ENCODE measurements around the gene LOXL4.

LOXL4 gene

DNA sequence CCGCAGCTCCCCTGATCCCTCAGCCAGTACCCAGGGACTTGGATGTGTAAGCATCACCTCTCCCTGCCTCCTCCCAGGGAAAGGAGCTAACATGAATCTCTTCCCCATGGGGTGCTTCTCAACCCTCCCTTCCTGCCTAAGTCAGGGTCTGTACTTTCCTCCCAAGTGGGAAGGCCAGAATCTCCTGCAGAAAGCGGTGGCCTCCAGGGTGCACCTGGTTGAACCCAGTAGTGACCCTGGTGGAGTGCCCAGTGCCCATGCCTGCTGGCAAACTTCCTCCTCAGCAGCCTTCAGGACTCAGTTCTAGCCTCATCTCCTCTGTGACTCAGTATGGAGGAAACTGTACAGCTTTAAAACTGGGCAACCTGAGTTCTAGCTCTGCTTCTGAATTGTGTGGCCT, 2.8 kb upstream of the LOXL4 start:
- no peak for DNase-seq (ENCODE audit: low read depth)
- TF ChIP-seq, protein P1, sequence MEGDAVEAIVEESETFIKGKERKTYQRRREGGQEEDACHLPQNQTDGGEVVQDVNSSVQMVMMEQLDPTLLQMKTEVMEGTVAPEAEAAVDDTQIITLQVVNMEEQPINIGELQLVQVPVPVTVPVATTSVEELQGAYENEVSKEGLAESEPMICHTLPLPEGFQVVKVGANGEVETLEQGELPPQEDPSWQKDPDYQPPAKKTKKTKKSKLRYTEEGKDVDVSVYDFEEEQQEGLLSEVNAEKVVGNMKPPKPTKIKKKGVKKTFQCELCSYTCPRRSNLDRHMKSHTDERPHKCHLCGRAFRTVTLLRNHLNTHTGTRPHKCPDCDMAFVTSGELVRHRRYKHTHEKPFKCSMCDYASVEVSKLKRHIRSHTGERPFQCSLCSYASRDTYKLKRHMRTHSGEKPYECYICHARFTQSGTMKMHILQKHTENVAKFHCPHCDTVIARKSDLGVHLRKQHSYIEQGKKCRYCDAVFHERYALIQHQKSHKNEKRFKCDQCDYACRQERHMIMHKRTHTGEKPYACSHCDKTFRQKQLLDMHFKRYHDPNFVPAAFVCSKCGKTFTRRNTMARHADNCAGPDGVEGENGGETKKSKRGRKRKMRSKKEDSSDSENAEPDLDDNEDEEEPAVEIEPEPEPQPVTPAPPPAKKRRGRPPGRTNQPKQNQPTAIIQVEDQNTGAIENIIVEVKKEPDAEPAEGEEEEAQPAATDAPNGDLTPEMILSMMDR (conservative IDR thresholded peaks at IDR 0.05; ENCODE audit: low read depth, low read length) = no peak
- H3K4me3 ChIP-seq (ENCODE audit: low read depth, low read length) = no peak overlapping the region

DNA sequence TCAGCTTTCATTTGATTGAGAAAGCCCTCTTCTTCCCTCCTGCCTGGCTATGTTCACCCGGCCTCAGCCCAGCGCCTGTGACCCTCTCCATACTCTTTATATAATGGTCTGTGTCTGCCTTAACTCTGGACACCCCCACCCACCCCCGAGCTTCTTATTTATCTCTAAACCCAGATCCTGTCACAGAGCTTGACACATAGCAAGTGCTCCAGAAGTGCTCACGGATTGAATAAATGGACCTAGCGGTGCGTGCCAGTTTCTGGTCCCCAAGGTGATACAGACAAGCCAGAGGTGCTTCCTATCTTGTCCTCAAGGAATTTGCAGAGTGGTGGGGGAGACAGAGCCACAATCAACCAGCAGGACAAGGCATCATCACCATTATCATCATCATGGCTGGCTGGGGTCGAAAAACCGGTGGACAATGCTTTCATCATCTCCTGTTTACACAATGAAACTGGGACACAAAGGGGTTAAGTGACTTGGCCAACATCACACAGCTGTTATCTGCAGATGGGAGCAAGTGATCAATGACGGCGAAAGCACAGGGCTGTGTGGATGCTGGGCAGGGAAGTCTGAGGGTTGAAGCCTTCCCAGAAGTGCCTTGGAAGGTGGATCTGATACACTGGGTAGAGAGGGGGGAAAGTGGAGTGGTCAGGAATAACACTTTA, 2.2 kb upstream of the LOXL4 start:
- no peak for DNase-seq (ENCODE audit: low read depth)
- no peak overlapping the region for H3K4me3 ChIP-seq (ENCODE audit: low read depth, low read length)
- TF ChIP-seq, protein P1 (conservative IDR thresholded peaks at IDR 0.05; ENCODE audit: low read depth, low read length) = no peak

DNA sequence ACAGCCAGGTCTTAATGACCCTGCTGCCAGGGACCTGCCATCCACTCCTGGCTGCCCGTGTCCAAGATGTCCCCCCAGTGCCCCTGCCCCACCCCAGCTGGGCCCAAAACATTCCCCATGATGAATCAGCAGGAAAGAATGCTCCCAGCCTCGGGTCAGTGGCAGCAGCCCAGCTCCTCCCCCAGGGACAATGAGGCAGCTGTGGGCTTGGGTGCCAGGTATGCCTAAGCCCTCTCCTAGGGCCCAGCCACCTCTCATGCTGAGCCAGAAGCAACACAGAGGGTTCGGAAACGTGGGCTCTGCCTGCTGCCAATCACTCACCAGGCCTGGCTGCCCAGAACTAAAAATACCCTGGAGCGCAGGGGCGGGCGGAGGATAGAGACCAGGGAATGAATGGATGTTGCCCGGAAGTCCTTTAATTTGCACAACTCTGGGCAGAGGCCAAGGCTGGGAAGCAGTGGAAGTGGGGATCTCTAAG, 1.5 kb upstream of the LOXL4 start:
- no peak overlapping the region for H3K4me3 ChIP-seq (ENCODE audit: low read depth, low read length)
- TF ChIP-seq, protein P1 (conservative IDR thresholded peaks at IDR 0.05; ENCODE audit: low read depth, low read length) = no peak
- DNase-seq (ENCODE audit: low read depth) = peak; percentile 68

DNA sequence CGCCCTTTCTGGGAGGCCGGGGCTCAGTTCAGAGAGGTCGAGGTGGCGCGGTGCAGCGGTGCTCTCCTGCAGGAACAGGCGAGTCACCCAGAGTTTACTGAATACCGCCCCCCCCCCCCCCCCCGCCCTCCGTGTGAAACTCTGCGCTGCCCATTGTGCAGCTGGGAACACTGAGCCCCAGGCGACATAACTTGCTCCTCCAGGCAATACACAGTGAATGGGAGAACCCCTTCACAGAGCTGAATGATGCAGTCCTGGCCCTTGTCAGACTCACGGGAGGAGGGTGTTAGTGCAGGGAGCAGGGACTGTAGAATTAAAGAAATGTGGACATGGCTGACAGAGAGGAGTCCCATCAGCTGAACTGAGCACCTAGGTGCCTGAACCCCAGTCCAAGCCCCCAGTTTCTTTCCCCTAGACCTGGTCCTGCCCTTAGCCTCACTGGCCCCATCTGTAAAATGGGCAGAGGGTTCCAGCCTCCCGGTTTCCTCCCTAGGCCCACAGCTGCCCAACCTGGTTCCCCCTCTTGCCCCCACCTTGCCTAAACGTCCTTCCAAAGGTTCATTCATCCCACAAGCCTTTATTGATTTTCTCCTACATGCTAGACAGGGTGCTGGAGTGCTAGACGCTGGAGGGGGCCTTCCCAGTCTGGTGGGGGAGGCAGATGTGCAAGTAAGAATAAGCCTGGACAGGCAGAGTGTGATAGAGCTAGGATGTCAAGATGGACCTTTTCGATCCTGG, 869 bp upstream of the LOXL4 start:
- H3K4me3 ChIP-seq (ENCODE audit: low read depth, low read length) = peak overlapping the region; percentile 57
- TF ChIP-seq, protein P1 (conservative IDR thresholded peaks at IDR 0.05; ENCODE audit: low read depth, low read length) = no peak
- peak; percentile 19 for DNase-seq (ENCODE audit: low read depth)

DNA sequence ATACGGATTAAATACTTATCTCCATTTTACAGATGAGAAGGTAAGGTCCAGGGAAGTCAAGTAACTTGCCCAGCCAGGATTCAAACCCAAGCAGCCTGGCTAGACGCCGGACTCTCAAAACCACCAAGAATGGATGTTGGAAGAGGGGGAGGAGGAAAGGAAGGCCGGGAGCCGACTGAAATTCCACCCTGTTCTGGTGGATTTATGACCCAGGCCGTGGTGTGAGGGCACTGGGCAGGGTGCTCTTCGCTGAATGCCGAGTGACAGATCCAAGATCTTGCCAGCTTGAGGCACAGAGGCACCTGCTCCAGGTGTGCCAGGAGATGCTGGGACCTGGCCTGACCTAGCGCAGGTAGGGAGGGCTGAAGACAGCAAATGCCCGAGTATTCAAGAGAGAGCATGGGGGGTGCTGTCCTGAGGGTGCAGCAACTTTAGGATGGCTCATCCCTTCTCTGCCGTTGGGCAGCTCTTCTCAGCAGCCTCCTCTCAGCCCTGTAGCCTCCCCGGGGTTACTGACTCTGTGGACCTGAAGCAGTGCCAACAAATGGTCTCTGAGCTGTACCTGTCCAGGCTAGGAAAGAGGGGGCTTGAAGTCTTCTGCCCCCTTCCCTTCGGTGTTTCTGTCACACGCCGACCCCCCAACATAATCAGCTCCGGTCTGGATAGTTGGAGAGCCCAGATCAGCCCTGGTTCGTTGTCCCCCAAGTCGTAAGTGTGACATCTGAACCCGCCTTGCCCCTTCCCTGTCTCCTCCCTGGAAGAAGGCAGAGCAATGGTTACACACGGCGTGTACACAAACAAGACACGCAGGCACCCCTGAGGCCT, 713 bp downstream of the LOXL4 start:
- H3K4me3 ChIP-seq (ENCODE audit: low read depth, low read length) = peak overlapping the region; percentile 57
- peak; percentile 11 for DNase-seq (ENCODE audit: low read depth)
- TF ChIP-seq, protein P1 (conservative IDR thresholded peaks at IDR 0.05; ENCODE audit: low read depth, low read length) = no peak

DNA sequence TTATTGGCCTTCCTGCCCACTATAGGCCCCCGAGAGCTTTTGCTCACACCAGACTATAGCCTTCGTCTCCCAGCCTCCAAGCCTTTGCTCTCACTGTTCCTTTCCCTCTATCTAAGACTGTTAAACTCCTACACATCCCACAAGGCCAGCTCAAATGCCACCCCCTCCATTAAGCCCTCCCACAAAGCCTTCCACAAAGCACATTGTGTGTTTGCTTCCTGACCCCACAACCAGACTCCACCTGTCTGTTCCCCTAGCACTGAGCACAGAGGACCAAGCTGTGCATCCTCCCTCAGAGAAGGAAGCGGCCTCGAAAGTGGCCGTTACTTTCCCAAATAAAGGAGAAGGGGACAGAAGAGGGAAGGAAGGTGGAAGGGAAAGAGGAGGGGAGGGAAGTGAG, 1.3 kb downstream of the LOXL4 start:
- DNase-seq (ENCODE audit: low read depth) = no peak
- H3K4me3 ChIP-seq (ENCODE audit: low read depth, low read length) = no peak overlapping the region
- TF ChIP-seq, protein P1 (conservative IDR thresholded peaks at IDR 0.05; ENCODE audit: low read depth, low read length) = no peak

Data from choroid plexus epithelial cell (primary cell).